OCI-LY7 (cell line): ENCODE results near the gene NAV2.

Source experiments
- CTCF ChIP-seq: fragments of 200-600 bp; sonication (generic); conservative IDR thresholded peaks from 2 replicates; pipeline ENCODE4 v1.5.1; 2014; ENCODE audit warnings: mild to moderate bottlenecking, antibody characterized with exemption, low read length, moderate library complexity, mixed read lengths
- EZH2phosphoT487 ChIP-seq: fragments of 200-600 bp; sonication (generic); IDR thresholded peaks from 2 replicates; pipeline ENCODE4 v1.6.1; 2018; ENCODE audit warnings: low read depth, borderline replicate concordance, mild to moderate bottlenecking, mixed run types, antibody characterized with exemption, low read length, moderate library complexity, mixed read lengths

- TF ChIP-seq CTCF (no peak), EZH2phosphoT487 (no peak)
Measured at GRCh38 chr11:20002312-20003216, 289.9 kb downstream of the NAV2 start.
